ENCODE data around the gene COX8C. TPM values are rescaled to one million over a fixed set of nuclear protein-coding genes. Genes with fewer than 3 reads are reported as not detected.

COX8C gene
- total and polyA plus RNA-seq, 2 experiments from 2014 or later = 0.73 TPM; not detected in 1

- peaks cover 22% of the 10 kb centered on the region for H3K4me1 Mint-ChIP-seq
- no peak overlapping the region for H3K4me3 Mint-ChIP-seq
- H3K79me2 ChIP-seq (replicated peaks; ENCODE audit: insufficient read depth) = peaks cover 87% of the 10 kb centered on the region
- H3F3A ChIP-seq (replicated peaks; ENCODE audit: low read depth) = 0 out of 2 replicates have a peak, but pooled peaks cover 3% of the 10 kb centered on the region
- no peak overlapping the region for H2AFZ ChIP-seq
- H3K27ac ChIP-seq (ENCODE audit: low read depth) = no peak overlapping the region
- peaks cover 21% of the 10 kb centered on the region; the same call in 1 of the 2 replicates for H3K4me1 ChIP-seq (ENCODE audit: insufficient read depth)
- no peaks in the 10 kb centered on the region for H3K9me3 Mint-ChIP-seq
- no peak overlapping the region for H3K27ac Mint-ChIP-seq
- TF ChIP-seq EZH2phosphoT487 (IDR thresholded peaks at IDR 0.05; ENCODE audit: unreplicated experiment) = no peak
- TF ChIP-seq ETS1 (IDR thresholded peaks at IDR 0.05) = no peak
- no peak for TF ChIP-seq REST (IDR thresholded peaks at IDR 0.05; ENCODE audit: unreplicated experiment)
- TF ChIP-seq, protein P1, sequence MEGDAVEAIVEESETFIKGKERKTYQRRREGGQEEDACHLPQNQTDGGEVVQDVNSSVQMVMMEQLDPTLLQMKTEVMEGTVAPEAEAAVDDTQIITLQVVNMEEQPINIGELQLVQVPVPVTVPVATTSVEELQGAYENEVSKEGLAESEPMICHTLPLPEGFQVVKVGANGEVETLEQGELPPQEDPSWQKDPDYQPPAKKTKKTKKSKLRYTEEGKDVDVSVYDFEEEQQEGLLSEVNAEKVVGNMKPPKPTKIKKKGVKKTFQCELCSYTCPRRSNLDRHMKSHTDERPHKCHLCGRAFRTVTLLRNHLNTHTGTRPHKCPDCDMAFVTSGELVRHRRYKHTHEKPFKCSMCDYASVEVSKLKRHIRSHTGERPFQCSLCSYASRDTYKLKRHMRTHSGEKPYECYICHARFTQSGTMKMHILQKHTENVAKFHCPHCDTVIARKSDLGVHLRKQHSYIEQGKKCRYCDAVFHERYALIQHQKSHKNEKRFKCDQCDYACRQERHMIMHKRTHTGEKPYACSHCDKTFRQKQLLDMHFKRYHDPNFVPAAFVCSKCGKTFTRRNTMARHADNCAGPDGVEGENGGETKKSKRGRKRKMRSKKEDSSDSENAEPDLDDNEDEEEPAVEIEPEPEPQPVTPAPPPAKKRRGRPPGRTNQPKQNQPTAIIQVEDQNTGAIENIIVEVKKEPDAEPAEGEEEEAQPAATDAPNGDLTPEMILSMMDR (conservative IDR thresholded peaks at IDR 0.05; ENCODE audit: low read depth in 2 of 2) = no peak
- no peaks in the 10 kb centered on the region for H3K9me2 ChIP-seq (ENCODE audit: insufficient read depth)
- DNase-seq (ENCODE audit: low spot score) = no peak
- peaks cover 45% of the 10 kb centered on the region for H4K20me1 ChIP-seq (replicated peaks; ENCODE audit: insufficient read depth)
- no peaks in the 10 kb centered on the region for H3K36me3 Mint-ChIP-seq (ENCODE audit: low read depth)
- H3K27me3 ChIP-seq (ENCODE audit: insufficient read depth) = no peaks in the 10 kb centered on the region
- no peak for ATAC-seq
- H3K36me3 ChIP-seq (ENCODE audit: insufficient read depth) = no peaks in the 10 kb centered on the region
- H3K4me2 ChIP-seq = no peak overlapping the region
- peaks cover 6% of the 10 kb centered on the region for H3K27me3 Mint-ChIP-seq (ENCODE audit: insufficient read depth, low read depth, poor library complexity)
- H3K4me3 ChIP-seq = no peak overlapping the region
Observed at GRCh38 chr14:93328546-93328945, 18.4 kb upstream of the COX8C start.

DNA sequence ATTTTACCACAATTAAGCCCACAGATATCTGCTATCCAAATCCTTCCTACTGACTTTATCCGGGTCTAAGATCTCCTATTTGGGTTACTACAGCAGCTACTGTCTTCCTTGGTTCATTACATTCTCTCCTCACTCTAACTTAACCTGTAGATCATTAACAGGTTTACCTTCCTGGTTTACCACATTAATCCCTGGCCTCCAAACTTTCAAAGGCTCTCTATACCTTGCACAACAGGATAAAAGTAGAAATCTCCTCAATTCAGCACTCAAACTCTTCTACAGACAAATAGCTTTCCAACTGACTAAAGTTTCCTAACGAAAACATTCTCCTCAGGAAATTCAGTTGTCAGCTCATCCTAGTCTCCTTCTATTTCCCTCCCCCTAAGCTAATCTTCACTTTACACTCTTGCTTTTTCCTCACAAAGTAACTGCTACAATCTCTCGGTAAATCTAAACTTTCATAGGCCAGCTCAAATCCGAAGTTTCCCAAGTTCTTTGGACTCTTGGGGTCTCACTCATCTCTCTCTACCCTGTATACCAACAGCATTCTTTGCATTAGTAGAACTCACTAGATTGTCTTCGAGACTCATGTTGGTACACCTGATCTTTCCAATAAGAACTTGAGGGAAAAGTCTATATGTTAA, 16.9 kb upstream of the COX8C start:
- peaks cover 72% of the 10 kb centered on the region for H3K79me2 ChIP-seq (replicated peaks; ENCODE audit: insufficient read depth)
- Mint-ChIP-seq H3K36me3 (ENCODE audit: low read depth) (peaks cover under 1% of the 10 kb centered on the region; the same call in 2 of the 3 replicates), H3K4me3 (no peak overlapping the region; the same call in 2 of the 3 replicates), H3K27ac (no peak overlapping the region), H3K9me3 (no peaks in the 10 kb centered on the region; the same call in 2 of the 3 replicates), H3K4me1 (peaks cover 34% of the 10 kb centered on the region), H3K27me3 (ENCODE audit: insufficient read depth, low read depth, poor library complexity) (peaks cover 7% of the 10 kb centered on the region)
- peaks cover 45% of the 10 kb centered on the region for H4K20me1 ChIP-seq (replicated peaks; ENCODE audit: insufficient read depth)
- H2AFZ ChIP-seq = no peak overlapping the region
- H3K9me2 ChIP-seq (ENCODE audit: insufficient read depth) = no peaks in the 10 kb centered on the region
- peaks cover 28% of the 10 kb centered on the region; the same call in 1 of the 2 replicates for H3K4me1 ChIP-seq (ENCODE audit: insufficient read depth)
- ATAC-seq (no peak), DNase-seq (ENCODE audit: low spot score) (no peak)
- peak overlapping the region; percentile 11; the same call in 1 of the 2 replicates for H3K4me3 ChIP-seq
- H3K4me2 ChIP-seq = peak overlapping the region; percentile 46; the same call in 1 of the 2 replicates
- no peaks in the 10 kb centered on the region for H3K27me3 ChIP-seq (ENCODE audit: insufficient read depth)
- 0 out of 2 replicates have a peak, but pooled peaks cover 4% of the 10 kb centered on the region for H3F3A ChIP-seq (replicated peaks; ENCODE audit: low read depth)
- no peaks in the 10 kb centered on the region for H3K36me3 ChIP-seq (ENCODE audit: insufficient read depth)
- H3K27ac ChIP-seq (ENCODE audit: low read depth) = no peak overlapping the region; the same call in 1 of the 2 replicates
- TF ChIP-seq STAT1 (IDR thresholded peaks at IDR 0.05; ENCODE audit: unreplicated experiment) (no peak), REST (IDR thresholded peaks at IDR 0.05; ENCODE audit: unreplicated experiment) (no peak)

Data from GM23338 (cell line).